Hepatocyte (in vitro differentiated cells): Measurements from ENCODE around the gene ADISSP. TPM values are rescaled to one million over a fixed set of nuclear protein-coding genes. Genes with fewer than 3 reads are reported as not detected.

Experiments used
- DNase-seq: peaks from one replicate; pipeline ENCODE4 v3.0.0-alpha.2; 2016; ENCODE audit warnings: low spot score
- H2AFZ ChIP-seq: fragments of 200-600 bp; sonication (generic); 2 replicates; pipeline ENCODE4 v1.6.0; 2016; ENCODE audit warnings: antibody characterized with exemption, mild to moderate bottlenecking
- H3K27ac ChIP-seq: fragments of 200-600 bp; sonication (generic); 2 replicates; pipeline ENCODE4 v1.5.1; 2016; ENCODE audit warnings: mild to moderate bottlenecking
- H3K27me3 ChIP-seq: fragments of 200-600 bp; sonication (generic); 2 replicates; pipeline ENCODE4 v1.6.1; 2016
- H3K36me3 ChIP-seq: fragments of 200-600 bp; sonication (generic); replicated peaks from 2 replicates; pipeline ENCODE4 v1.5.1; 2016; ENCODE audit warnings: low read depth; ENCODE audit not compliant: insufficient read depth
- H3K4me1 ChIP-seq: fragments of 200-600 bp; sonication (generic); 2 replicates; pipeline ENCODE4 v1.5.1; 2016; ENCODE audit warnings: mild to moderate bottlenecking, moderate library complexity; ENCODE audit not compliant: insufficient read depth
- H3K4me2 ChIP-seq: fragments of 200-600 bp; sonication (generic); 2 replicates; pipeline ENCODE4 v1.6.0; 2016
- H3K4me3 ChIP-seq: fragments of 200-600 bp; sonication (generic); 2 replicates; pipeline ENCODE4 v1.5.1; 2016; ENCODE audit warnings: mild to moderate bottlenecking
- H3K79me2 ChIP-seq: fragments of 200-600 bp; sonication (generic); 2 replicates; pipeline ENCODE4 v1.6.0; 2017; ENCODE audit warnings: mild to moderate bottlenecking
- H3K9me2 ChIP-seq: fragments of 200-600 bp; sonication (generic); replicated peaks from 2 replicates; pipeline ENCODE4 v1.6.0; 2017; ENCODE audit warnings: mild to moderate bottlenecking; ENCODE audit not compliant: insufficient read depth
- H3K9me3 ChIP-seq: fragments of 200-600 bp; sonication (generic); 2 replicates; pipeline ENCODE4 v1.5.1; 2016; ENCODE audit warnings: low read depth, mild to moderate bottlenecking
- H4K20me1 ChIP-seq: fragments of 200-600 bp; sonication (generic); 2 replicates; pipeline ENCODE4 v1.6.0; 2016; ENCODE audit warnings: mild to moderate bottlenecking; ENCODE audit not compliant: insufficient read depth, poor library complexity, severe bottlenecking
- CTCF ChIP-seq: fragments of 200-600 bp; sonication (generic); IDR thresholded peaks from 2 replicates; pipeline ENCODE4 v1.5.1; 2016; ENCODE audit warnings: antibody characterized with exemption, mild to moderate bottlenecking; ENCODE audit not compliant: poor library complexity
- EZH2 ChIP-seq: fragments of 200-600 bp; sonication (generic); IDR thresholded peaks from 2 replicates; pipeline ENCODE4 v1.6.1; 2016; ENCODE audit warnings: antibody characterized with exemption, mild to moderate bottlenecking, borderline replicate concordance
- EZH2phosphoT487 ChIP-seq: fragments of 200-600 bp; sonication (generic); IDR thresholded peaks from one replicate; pipeline ENCODE4 v1.6.1; 2018; ENCODE audit warnings: antibody characterized with exemption, mild to moderate bottlenecking, low read depth, moderate library complexity; ENCODE audit not compliant: unreplicated experiment, severe bottlenecking
- WGBS: methylation state at CpG from one replicate; pipeline ENCODE4 v1.1.6; 2016; ENCODE audit warnings: low lambda C conversion rate; ENCODE audit errors: missing lambda C conversion rate; 5-methylcytosine and 5-hydroxymethylcytosine counted together
- polyA plus RNA-seq: library from polyadenylated mRNA; unstranded; fragments of >200 nt; fragmentation: Nextera tagmentation; extraction: Ambion mirVana; gene quantifications from 2 replicates; pipeline ENCODE4 v1.2.1, GENCODE V29; 2016
- total RNA-seq: library from RNA; depleted of rRNA; stranded (reverse); fragments of >200 nt; gene quantifications from 2 replicates; pipeline ENCODE4 v1.2.3, GENCODE V29; 2014

Gene ADISSP
- total and polyA plus RNA-seq, 2 experiments from 2014 or later, result 9.6 to 36.0 TPM

- H3K9me2 ChIP-seq, result no peaks in the 10 kb centered on the region
- H3K4me3 ChIP-seq, result no peak overlapping the region
- H2AFZ ChIP-seq, result no peak overlapping the region
- no peaks in the 10 kb centered on the region for H3K4me1 ChIP-seq
- no peak overlapping the region for H3K27ac ChIP-seq
- no peaks in the 10 kb centered on the region for H4K20me1 ChIP-seq
- no peak for DNase-seq
- peaks cover 24% of the 10 kb centered on the region for H3K27me3 ChIP-seq
- no peaks in the 10 kb centered on the region for H3K79me2 ChIP-seq
- WGBS, result 67% methylated on average over 7 of the region's 7 CpGs
- H3K9me3 ChIP-seq, result no peaks in the 10 kb centered on the region
- no peak overlapping the region for H3K4me2 ChIP-seq
- no peaks in the 10 kb centered on the region for H3K36me3 ChIP-seq
- TF ChIP-seq CTCF (no peak), EZH2phosphoT487 (no peak), EZH2 (no peak)
These were observed 25.6 kb downstream of the ADISSP start for GRCh38 chr20:3741836-3742458.

GRCh38 chr20:3740615-3741301, 26.8 kb downstream of the ADISSP start:
- no peak for DNase-seq
- H3K4me3 ChIP-seq, result no peak overlapping the region
- WGBS, result 95% methylated on average over 15 of the region's 15 CpGs

GRCh38 chr20:3739926-3740451, 27.6 kb downstream of the ADISSP start:
- Histone ChIP-seq H3K27me3 (peaks cover 11% of the 10 kb centered on the region), H3K4me1 (no peaks in the 10 kb centered on the region), H4K20me1 (no peaks in the 10 kb centered on the region), H3K9me2 (no peaks in the 10 kb centered on the region), H3K27ac (no peak overlapping the region), H3K36me3 (no peaks in the 10 kb centered on the region), H2AFZ (no peak overlapping the region), H3K9me3 (no peaks in the 10 kb centered on the region), H3K79me2 (no peaks in the 10 kb centered on the region), H3K4me3 (no peak overlapping the region), H3K4me2 (no peak overlapping the region)
- TF ChIP-seq CTCF (no peak), EZH2 (no peak), EZH2phosphoT487 (no peak)
- DNase-seq, result peak; percentile 5
- 73% methylated on average over 7 of the region's 7 CpGs for WGBS

More at GRCh38 chr20:3740615-3741301, 26.8 kb downstream of the ADISSP start:
- Histone ChIP-seq H2AFZ (no peak overlapping the region), H3K9me3 (no peaks in the 10 kb centered on the region), H3K27me3 (peaks cover 15% of the 10 kb centered on the region), H3K27ac (no peak overlapping the region), H4K20me1 (no peaks in the 10 kb centered on the region), H3K79me2 (no peaks in the 10 kb centered on the region), H3K4me1 (no peaks in the 10 kb centered on the region), H3K9me2 (no peaks in the 10 kb centered on the region), H3K4me2 (no peak overlapping the region), H3K36me3 (no peaks in the 10 kb centered on the region)
- TF ChIP-seq CTCF (no peak), EZH2phosphoT487 (no peak), EZH2 (no peak)
